ENCODE data around the gene CRISPLD2. TPM values are rescaled to one million over a fixed set of nuclear protein-coding genes. Genes with fewer than 3 reads are reported as not detected.

The CRISPLD2 gene
- total RNA-seq, 4 donors from 2014 or later = 19.6 to 319 (median 84.3) TPM

GRCh38 chr16:84860383-84860782 is 40.6 kb downstream of the CRISPLD2 start:
- no peak overlapping the region for H3K4me3 ChIP-seq

GRCh38 chr16:84861671-84862070 is 41.9 kb downstream of the CRISPLD2 start:
- peaks cover 0 to 6% (median 0%) of the 10 kb centered on the region in 4 donors for H3K9me3 ChIP-seq
- H3K27me3 ChIP-seq = no peaks in the 10 kb centered on the region
- peaks cover 0 to 38% (median 0%) of the 10 kb centered on the region in 3 donors for H3K36me3 ChIP-seq
- DNase-seq = no peak
- TF ChIP-seq CTCF (IDR thresholded peaks at IDR 0.05) (no peak), POLR2A (IDR thresholded peaks at IDR 0.05) (no peak)
- no peak overlapping the region for H3K27ac ChIP-seq
- H3K4me3 ChIP-seq = no peak overlapping the region
- no peaks in the 10 kb centered on the region for H3K4me1 ChIP-seq

More at GRCh38 chr16:84860383-84860782, 40.6 kb downstream of the CRISPLD2 start:
- peaks cover 0 to 6% (median 0%) of the 10 kb centered on the region in 4 donors for H3K9me3 ChIP-seq
- DNase-seq = no peak
- no peaks in the 10 kb centered on the region for H3K27me3 ChIP-seq
- no peak overlapping the region for H3K27ac ChIP-seq
- peaks cover 0 to 50% (median 0%) of the 10 kb centered on the region in 3 donors for H3K36me3 ChIP-seq
- TF ChIP-seq POLR2A (IDR thresholded peaks at IDR 0.05) (no peak), CTCF (IDR thresholded peaks at IDR 0.05) (no peak)
- H3K4me1 ChIP-seq = no peaks in the 10 kb centered on the region

GRCh38 chr16:84862804-84863480 is 43.2 kb downstream of the CRISPLD2 start:
- Histone ChIP-seq H3K27ac (no peak overlapping the region), H3K27me3 (no peaks in the 10 kb centered on the region), H3K4me1 (no peaks in the 10 kb centered on the region), H3K36me3 (peaks cover 0 to 37% (median 0%) of the 10 kb centered on the region in 3 donors), H3K4me3 (no peak overlapping the region), H3K9me3 (peaks cover 0 to 6% (median 0%) of the 10 kb centered on the region in 4 donors)
- DNase-seq = no peak
- TF ChIP-seq POLR2A (IDR thresholded peaks at IDR 0.05) = no peak
- TF ChIP-seq CTCF (IDR thresholded peaks at IDR 0.05) = no peak

- Histone ChIP-seq H3K4me3 (no peak overlapping the region), H3K27ac (no peak overlapping the region)
- no peak for DNase-seq
These were observed 43.7 kb downstream of the CRISPLD2 start for GRCh38 chr16:84863481-84863814.

GRCh38 chr16:84864326-84864955 is 44.7 kb downstream of the CRISPLD2 start:
- Histone ChIP-seq H3K4me1 (no peaks in the 10 kb centered on the region), H3K36me3 (peaks cover 0 to 35% (median 0%) of the 10 kb centered on the region in 3 donors), H3K27ac (no peak overlapping the region), H3K27me3 (no peaks in the 10 kb centered on the region), H3K4me3 (no peak overlapping the region), H3K9me3 (peaks cover 0 to 6% (median 0%) of the 10 kb centered on the region in 4 donors)
- no peak for DNase-seq
- no peak for TF ChIP-seq CTCF (IDR thresholded peaks at IDR 0.05)
- no peak for TF ChIP-seq POLR2A (IDR thresholded peaks at IDR 0.05)

More at GRCh38 chr16:84863481-84863814, 43.7 kb downstream of the CRISPLD2 start:
- TF ChIP-seq CTCF (IDR thresholded peaks at IDR 0.05) = no peak
- no peak for TF ChIP-seq POLR2A (IDR thresholded peaks at IDR 0.05)
- H3K4me1 ChIP-seq = no peaks in the 10 kb centered on the region
- H3K36me3 ChIP-seq = peaks cover 0 to 37% (median 0%) of the 10 kb centered on the region in 3 donors
- no peaks in the 10 kb centered on the region for H3K27me3 ChIP-seq
- H3K9me3 ChIP-seq = peaks cover 0 to 6% (median 0%) of the 10 kb centered on the region in 4 donors

Measured in Peyer's patch (tissue), 4 donors.